ENCODE results near the gene SLC34A3. TPM values are rescaled to one million over a fixed set of nuclear protein-coding genes. Genes with fewer than 3 reads are reported as not detected.
A peak's percentile ranks its signal among the peaks of the same experiment; 100 is the strongest.

SLC34A3 gene
- total RNA-seq, 1 donor from 2014 or later: not detected

- Mint-ChIP-seq H3K4me1 (no peaks in the 10 kb centered on the region), H3K36me3 (peaks cover 3% of the 10 kb centered on the region), H3K9me3 (no peaks in the 10 kb centered on the region), H3K27ac (no peak overlapping the region), H3K27me3 (ENCODE audit: insufficient read depth, low read depth) (peaks cover 2% of the 10 kb centered on the region), H3K4me3 (peak overlapping the region; percentile 60)
- Histone ChIP-seq H3K9me3 (ENCODE audit: low read depth) (no peaks in the 10 kb centered on the region), H3K27ac (no peak overlapping the region), H3K36me3 (no peaks in the 10 kb centered on the region), H3K4me3 (no peak overlapping the region), H3K4me1 (peaks cover 7% of the 10 kb centered on the region), H3K4me2 (no peak overlapping the region), H4K20me1 (ENCODE audit: low read depth) (peaks cover 7% of the 10 kb centered on the region), H3K79me2 (ENCODE audit: low read depth) (no peaks in the 10 kb centered on the region), H2AFZ (replicated peaks) (no peak overlapping the region), H3K9ac (no peak overlapping the region), H3F3A (ENCODE audit: low read depth) (peaks cover 4% of the 10 kb centered on the region), H3K27me3 (peaks cover 18% of the 10 kb centered on the region)
- TF ChIP-seq EZH2 (IDR thresholded peaks at IDR 0.05) (no peak), CTCF (IDR thresholded peaks at IDR 0.05) (no peak), EZH2phosphoT487 (IDR thresholded peaks at IDR 0.05) (no peak)
- DNase-seq (ENCODE audit: low spot score): peak; percentile 60
These were observed 13.2 kb upstream of the SLC34A3 start for GRCh38 chr9:137217276-137218211.

- no peak overlapping the region for H3K27ac ChIP-seq
- H4K20me1 ChIP-seq (ENCODE audit: low read depth): peaks cover 7% of the 10 kb centered on the region
- H3K27me3 ChIP-seq: peaks cover 25% of the 10 kb centered on the region
- H3K9me3 ChIP-seq (ENCODE audit: low read depth): no peaks in the 10 kb centered on the region
- H3K9me3 Mint-ChIP-seq: no peaks in the 10 kb centered on the region
- H3F3A ChIP-seq (ENCODE audit: low read depth): peaks cover 11% of the 10 kb centered on the region
- H3K4me2 ChIP-seq: no peak overlapping the region
- H3K9ac ChIP-seq: no peak overlapping the region
- DNase-seq (ENCODE audit: low spot score): no peak
- no peaks in the 10 kb centered on the region for H3K36me3 ChIP-seq
- H3K4me3 ChIP-seq: no peak overlapping the region
- no peaks in the 10 kb centered on the region for H3K36me3 Mint-ChIP-seq
- H3K27ac Mint-ChIP-seq: no peak overlapping the region
- peaks cover 13% of the 10 kb centered on the region for H3K4me1 ChIP-seq
- H3K79me2 ChIP-seq (ENCODE audit: low read depth): no peaks in the 10 kb centered on the region
- H3K4me3 Mint-ChIP-seq: no peak overlapping the region
- no peak overlapping the region for H2AFZ ChIP-seq (replicated peaks)
- H3K4me1 Mint-ChIP-seq: no peaks in the 10 kb centered on the region
- TF ChIP-seq EZH2phosphoT487 (IDR thresholded peaks at IDR 0.05): no peak
- no peak for TF ChIP-seq CTCF (IDR thresholded peaks at IDR 0.05)
- TF ChIP-seq EZH2 (IDR thresholded peaks at IDR 0.05): no peak
- peaks cover 2% of the 10 kb centered on the region for H3K27me3 Mint-ChIP-seq (ENCODE audit: insufficient read depth, low read depth)
These were observed 12.4 kb upstream of the SLC34A3 start for GRCh38 chr9:137218212-137218753.

GRCh38 chr9:137218754-137219271 is 11.9 kb upstream of the SLC34A3 start:
- DNase-seq (ENCODE audit: low spot score): no peak
- no peak overlapping the region for H3K9ac ChIP-seq
- TF ChIP-seq EZH2phosphoT487 (IDR thresholded peaks at IDR 0.05) (no peak), CTCF (IDR thresholded peaks at IDR 0.05) (no peak), EZH2 (IDR thresholded peaks at IDR 0.05) (no peak)
- no peak overlapping the region for H3K4me2 ChIP-seq
- H4K20me1 ChIP-seq (ENCODE audit: low read depth): peaks cover 7% of the 10 kb centered on the region
- no peak overlapping the region for H3K27ac ChIP-seq
- H3K4me3 ChIP-seq: no peak overlapping the region
- no peaks in the 10 kb centered on the region for H3K36me3 ChIP-seq
- no peaks in the 10 kb centered on the region for H3K79me2 ChIP-seq (ENCODE audit: low read depth)
- Mint-ChIP-seq H3K36me3 (no peaks in the 10 kb centered on the region), H3K4me3 (no peak overlapping the region), H3K9me3 (no peaks in the 10 kb centered on the region), H3K4me1 (no peaks in the 10 kb centered on the region), H3K27me3 (ENCODE audit: insufficient read depth, low read depth) (peaks cover 2% of the 10 kb centered on the region), H3K27ac (no peak overlapping the region)
- no peak overlapping the region for H2AFZ ChIP-seq (replicated peaks)
- peaks cover 12% of the 10 kb centered on the region for H3F3A ChIP-seq (ENCODE audit: low read depth)
- H3K27me3 ChIP-seq: peaks cover 25% of the 10 kb centered on the region
- H3K9me3 ChIP-seq (ENCODE audit: low read depth): no peaks in the 10 kb centered on the region
- peaks cover 13% of the 10 kb centered on the region for H3K4me1 ChIP-seq

All from neural progenitor cell (in vitro differentiated cells).